OCI-LY1 (cell line): Measurements from ENCODE around the gene PCSK5.

Experiments
- EZH2 ChIP-seq: fragments of 200-600 bp; sonication (generic), shearing (Covaris generic); IDR thresholded peaks from 2 replicates; pipeline ENCODE4 v1.8.0; 2017; ENCODE audit warnings: borderline replicate concordance, mixed run types, mild to moderate bottlenecking, antibody characterized with exemption, low read length, moderate library complexity, mixed read lengths
- TF ChIP-seq, protein P1 (sequence below): fragments of 200-600 bp; sonication (generic), shearing (Covaris generic); IDR thresholded peaks from 2 replicates; pipeline ENCODE4 v1.5.1; 2017; ENCODE audit warnings: mild to moderate bottlenecking, antibody characterized with exemption, low read length, moderate library complexity, mixed read lengths

DNA sequence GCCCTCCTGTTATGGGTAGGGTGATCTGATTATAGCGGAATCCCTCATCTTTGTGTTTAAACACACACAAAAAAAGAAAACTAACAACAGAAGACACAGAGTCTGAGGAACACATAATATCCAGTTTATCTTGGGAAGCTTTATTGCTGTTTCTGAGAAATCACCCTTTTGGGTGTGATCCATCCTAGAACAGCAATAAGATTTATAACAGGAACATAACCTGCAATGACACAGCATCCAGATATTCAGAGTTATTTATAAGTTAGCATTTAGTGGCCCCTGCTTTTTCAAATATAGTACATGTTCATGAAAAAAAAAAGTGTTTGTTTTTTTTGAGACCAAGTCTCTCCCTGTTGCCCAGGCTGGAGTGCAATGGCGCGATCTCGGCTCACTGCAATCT is 423.8 kb downstream of the PCSK5 start:
- TF ChIP-seq, protein P1, sequence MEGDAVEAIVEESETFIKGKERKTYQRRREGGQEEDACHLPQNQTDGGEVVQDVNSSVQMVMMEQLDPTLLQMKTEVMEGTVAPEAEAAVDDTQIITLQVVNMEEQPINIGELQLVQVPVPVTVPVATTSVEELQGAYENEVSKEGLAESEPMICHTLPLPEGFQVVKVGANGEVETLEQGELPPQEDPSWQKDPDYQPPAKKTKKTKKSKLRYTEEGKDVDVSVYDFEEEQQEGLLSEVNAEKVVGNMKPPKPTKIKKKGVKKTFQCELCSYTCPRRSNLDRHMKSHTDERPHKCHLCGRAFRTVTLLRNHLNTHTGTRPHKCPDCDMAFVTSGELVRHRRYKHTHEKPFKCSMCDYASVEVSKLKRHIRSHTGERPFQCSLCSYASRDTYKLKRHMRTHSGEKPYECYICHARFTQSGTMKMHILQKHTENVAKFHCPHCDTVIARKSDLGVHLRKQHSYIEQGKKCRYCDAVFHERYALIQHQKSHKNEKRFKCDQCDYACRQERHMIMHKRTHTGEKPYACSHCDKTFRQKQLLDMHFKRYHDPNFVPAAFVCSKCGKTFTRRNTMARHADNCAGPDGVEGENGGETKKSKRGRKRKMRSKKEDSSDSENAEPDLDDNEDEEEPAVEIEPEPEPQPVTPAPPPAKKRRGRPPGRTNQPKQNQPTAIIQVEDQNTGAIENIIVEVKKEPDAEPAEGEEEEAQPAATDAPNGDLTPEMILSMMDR, result no peak
- no peak for TF ChIP-seq EZH2
